ENCODE measurements around the gene RNU6-9.

DNA sequence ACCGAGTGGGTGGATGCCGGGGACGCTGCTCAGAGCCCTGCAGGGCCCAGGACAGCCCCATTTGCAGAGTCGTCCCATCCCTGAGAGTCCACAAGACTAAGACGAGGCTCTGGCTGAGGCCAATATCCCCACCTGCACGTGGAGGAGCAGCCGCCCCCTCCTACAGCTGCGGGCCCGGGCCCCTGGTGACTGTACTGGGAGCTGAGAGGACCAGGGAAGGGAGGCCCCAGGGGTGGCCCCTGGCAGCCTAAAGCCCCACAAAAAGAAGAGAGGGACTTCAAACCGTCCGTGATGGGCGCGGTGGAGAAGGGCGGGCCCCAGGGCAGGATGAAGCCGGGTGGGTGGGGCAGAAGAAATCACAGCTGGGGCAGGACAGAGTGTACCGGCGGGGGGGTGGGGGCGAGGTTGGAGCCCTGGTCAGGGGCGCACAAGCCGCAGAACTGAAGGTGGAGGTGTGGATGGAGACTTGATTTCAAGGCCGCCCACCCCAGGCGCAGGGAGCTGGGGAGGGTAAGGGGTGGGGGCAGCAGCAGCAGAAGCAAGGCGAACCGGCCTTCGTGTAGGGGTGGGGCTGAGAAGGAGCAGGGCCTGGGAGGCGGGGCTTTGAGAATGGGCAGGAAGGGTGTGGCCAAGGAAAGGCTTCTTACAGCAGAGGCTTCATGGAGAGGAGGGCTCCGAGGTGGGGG lies 20.9 kb upstream of the RNU6-9 start:
- TF ChIP-seq EZH2 (IDR thresholded peaks at IDR 0.05; ENCODE audit: insufficient read depth, poor library complexity, severe bottlenecking) (no peak), EZH2phosphoT487 (IDR thresholded peaks at IDR 0.05; ENCODE audit: insufficient read depth, low read depth) (no peak)
